ENCODE data around the gene RTN4IP1. TPM values are rescaled to one million over a fixed set of nuclear protein-coding genes. Genes with fewer than 3 reads are reported as not detected.
A peak's percentile ranks its signal among the peaks of the same experiment; 100 is the strongest.

Gene RTN4IP1
- total and polyA plus RNA-seq, 9 of the 15 experiments (the other 6 are each of a cell fraction or from before 2014, with no cell fraction given): 17.9 to 46.0 (median 22.2) TPM

GRCh38 chr6:106629103-106629858, at the start of gene RTN4IP1, which contains the start of gene QRSL1 (continued):
- no peak for TF ChIP-seq ZNF639 (CRISPR knock-in tag; conservative IDR thresholded peaks at IDR 0.05 in 1 of 2, IDR thresholded peaks at IDR 0.05 in 1 of 2)
- peak; percentile 78 for TF ChIP-seq ARID4B (CRISPR knock-in tag; IDR thresholded peaks at IDR 0.05)
- TF ChIP-seq ZBTB34 (CRISPR knock-in tag; IDR thresholded peaks at IDR 0.05): no peak
- TF ChIP-seq L3MBTL2 (IDR thresholded peaks at IDR 0.05): 0 out of 2 replicates have a peak, but pooled peaks have one; percentile 49
- no peak for TF ChIP-seq ZNF398 (CRISPR knock-in tag; IDR thresholded peaks at IDR 0.05)
- TF ChIP-seq RNF2 (IDR thresholded peaks at IDR 0.05): no peak
- TF ChIP-seq NR2C1 (IDR thresholded peaks at IDR 0.05): peak; percentile 21; the same call in 1 of the 2 replicates
- TF ChIP-seq NR2C1 (tag; IDR thresholded peaks at IDR 0.05): no peak; the same call in 1 of the 2 replicates
- TF ChIP-seq MXD1 (CRISPR knock-in tag; IDR thresholded peaks at IDR 0.05; ENCODE audit: borderline replicate concordance, poor library complexity, severe bottlenecking): peak; percentile 56
- TF ChIP-seq STAT5A (IDR thresholded peaks at IDR 0.05; ENCODE audit: borderline replicate concordance, low read length): no peak
- no peak for TF ChIP-seq PTBP1 (IDR thresholded peaks at IDR 0.05; ENCODE audit: low read depth, low read length)
- no peak for TF ChIP-seq U2AF2 (optimal IDR thresholded peaks at IDR 0.05; ENCODE audit: low read depth, low read length)
- peak; percentile 39; the same call in 1 of the 2 replicates for TF ChIP-seq ZBTB12 (CRISPR knock-in tag; IDR thresholded peaks at IDR 0.05)
- TF ChIP-seq FOXA3 (CRISPR knock-in tag; conservative IDR thresholded peaks at IDR 0.05 in 1 of 2, IDR thresholded peaks at IDR 0.05 in 1 of 2): no peak
- TF ChIP-seq GTF2F1 (IDR thresholded peaks at IDR 0.05; ENCODE audit: low read depth, low read length): 0 out of 2 replicates have a peak, but pooled peaks have one; percentile 28

Measured in K562 (cell line).